GM21447 (cell line): Measurements from ENCODE around the gene LOXL3.
"Not testable (repeated sequence)": the region's sequence is repeated elsewhere in the genome, so short reads cannot be mapped to it uniquely, and the experiment has no call there.

Source experiments
- ATAC-seq: cut with Tn5 transposase; IDR thresholded peaks from one replicate; pipeline ENCODE4 v1.9.1; 2021; ENCODE audit not compliant: unreplicated experiment

LOXL3 gene

DNA sequence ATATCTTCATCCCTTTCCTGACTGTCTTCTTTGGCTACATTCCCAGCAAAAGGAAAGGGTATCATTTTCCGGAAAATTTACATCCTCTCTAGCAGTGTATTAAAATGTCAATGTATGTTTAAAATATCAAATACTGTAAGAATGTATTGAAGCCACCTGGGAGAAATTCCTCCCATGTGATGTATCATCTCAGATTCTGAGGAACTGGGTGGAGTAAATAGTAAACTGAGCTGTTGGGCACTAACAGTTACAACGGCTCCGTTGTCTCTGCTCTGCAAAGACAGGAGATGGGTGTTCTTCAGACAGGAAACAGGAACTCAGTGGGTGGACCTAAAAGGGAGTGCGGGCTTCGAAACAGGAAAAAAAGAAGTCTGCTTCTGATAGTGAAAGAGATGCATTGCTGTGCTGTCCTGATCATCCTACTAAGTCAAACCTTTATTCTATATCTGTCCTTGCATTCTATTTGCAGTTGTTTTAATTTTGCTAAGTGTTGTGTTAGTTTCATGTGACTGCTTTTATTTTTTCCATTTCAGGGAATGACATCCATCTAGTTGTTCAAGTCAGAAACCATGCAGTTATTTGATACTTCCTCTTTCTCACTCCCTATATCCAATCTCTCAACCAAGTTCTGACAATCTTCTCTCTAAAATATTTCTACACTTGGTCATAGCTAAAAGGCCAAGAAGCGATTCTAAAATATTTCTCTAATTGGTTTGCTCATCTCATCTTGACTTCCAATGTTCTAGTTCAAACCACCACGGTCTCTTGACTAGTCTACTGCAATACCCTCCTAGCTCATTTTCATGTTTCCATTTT is 20.2 kb upstream of the LOXL3 start:
- peak; percentile 56 for ATAC-seq

DNA sequence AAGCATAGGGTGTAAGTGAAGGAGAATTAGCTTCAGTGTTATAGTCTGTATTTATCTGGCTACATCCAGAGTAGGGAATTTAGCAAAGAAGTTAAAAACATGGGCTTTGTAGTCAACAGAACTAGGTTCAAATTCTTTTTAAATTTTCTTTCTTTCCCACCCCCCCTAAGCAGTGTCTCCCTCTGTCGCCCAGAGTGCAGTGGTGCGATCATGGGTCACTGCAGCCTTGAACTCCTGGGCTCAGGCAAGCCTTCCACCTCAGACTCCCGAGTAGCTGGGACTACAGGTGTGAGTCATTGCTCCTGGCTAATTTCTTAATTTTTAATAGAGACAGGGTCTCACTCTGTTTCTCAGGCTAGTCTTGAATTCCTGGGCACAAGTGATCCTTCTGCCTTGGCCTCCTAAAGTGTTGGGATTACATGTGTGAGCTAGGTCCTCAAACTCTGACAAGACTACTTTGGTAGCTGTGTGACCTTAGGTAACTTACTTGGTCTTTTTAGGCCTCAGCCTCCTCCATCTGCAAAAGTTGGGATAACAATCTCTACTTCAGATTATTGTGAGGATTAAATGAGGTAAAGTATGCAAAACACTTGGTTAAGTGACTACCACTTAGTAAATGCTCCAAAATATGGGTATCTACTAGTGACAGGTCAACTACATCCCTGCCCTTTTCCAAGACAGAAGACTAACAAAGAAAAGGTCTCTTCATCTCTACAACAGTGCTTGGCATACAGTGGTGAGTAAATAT is 18.6 kb upstream of the LOXL3 start:
- no peak for ATAC-seq

- ATAC-seq: peak; percentile 64
Observed at GRCh38 chr2:74571058-74571457, 17.3 kb upstream of the LOXL3 start.

DNA sequence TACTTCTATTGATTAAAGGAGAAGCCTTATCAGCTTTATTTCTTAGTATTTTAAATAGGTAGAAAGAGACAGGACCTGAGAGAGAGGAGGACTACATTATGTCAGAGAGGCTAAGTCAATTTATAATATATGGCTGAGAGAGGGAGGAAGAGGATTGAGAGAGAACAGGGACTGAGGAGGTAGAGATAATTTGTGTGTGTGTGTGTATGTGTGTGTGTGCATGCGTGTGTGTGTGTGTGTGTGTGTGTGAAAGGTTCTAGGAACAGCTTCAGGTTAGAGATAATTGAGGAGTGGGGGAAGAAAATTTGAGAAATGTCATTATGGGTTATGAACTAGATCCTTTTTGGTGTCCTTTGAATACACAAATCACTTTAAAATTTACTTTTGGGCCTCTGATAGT is 15.9 kb upstream of the LOXL3 start:
- ATAC-seq: no peak

- ATAC-seq: no peak
Observed at GRCh38 chr2:74567881-74568280, 14.1 kb upstream of the LOXL3 start.

DNA sequence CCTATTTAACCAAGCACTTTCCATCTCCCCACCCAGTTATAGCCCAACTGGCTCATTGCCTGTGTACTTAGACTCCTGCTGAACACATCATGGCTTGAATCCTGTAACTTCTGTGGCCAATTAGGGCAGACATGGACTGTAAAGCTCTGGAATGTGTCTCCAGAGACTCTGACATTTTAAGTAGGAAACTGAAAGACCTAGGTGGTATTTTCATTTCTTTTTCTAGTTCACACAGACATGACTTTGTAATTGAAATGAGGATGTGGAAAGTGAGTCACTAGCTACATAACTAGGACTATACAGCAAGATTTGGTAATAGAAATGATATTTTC is 13.0 kb upstream of the LOXL3 start:
- no peak for ATAC-seq

DNA sequence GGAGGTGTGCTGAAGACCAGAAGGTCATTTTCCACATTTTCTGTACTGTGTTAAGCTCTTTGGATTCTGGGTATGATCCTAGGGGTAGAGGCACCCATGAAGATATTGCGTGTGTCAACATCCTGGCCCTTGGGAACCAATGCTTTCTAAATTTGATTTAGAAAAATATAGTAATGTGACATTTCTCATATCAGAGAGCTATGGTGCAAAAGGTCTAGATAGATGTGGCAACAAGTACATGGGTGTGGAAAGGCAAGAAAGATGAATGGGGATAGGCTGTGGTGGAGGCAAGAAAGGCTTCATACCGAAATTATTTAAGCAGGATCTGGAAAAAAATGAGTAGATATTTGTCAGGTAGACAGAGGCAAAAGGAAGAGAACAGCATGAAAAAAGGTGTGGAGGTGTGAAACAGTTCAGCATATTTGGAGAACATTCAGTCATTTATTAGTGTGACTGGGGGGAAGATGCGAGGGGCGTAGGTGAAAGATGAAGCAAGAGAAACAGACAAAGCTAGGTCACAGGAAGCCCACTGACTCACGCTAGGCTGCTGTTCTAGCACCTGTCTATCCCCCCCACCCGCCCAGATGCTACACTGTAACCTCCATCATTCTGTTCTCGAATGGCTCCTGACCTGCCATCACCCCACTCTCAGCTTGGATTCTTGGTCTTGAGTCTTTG is 12.5 kb upstream of the LOXL3 start:
- ATAC-seq: no peak

DNA sequence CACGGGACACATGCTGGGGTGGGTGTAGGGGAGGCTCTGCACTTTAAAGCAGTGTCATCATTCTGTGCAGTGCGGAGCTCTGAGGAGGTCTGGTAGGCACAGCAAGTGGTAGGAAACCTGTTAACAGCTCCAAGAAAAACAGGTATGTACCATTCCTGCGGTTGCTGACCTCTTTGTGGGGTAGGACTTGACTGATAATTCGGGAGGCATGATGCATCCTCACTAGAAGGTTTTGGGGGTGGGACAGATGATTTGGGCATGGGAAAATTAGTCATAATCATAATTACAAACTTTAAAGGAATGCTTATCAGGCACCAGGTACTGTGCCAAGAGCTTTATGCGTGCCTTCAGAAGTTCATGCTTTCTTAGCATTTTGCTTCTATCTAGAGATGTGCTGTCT is 10.5 kb upstream of the LOXL3 start:
- ATAC-seq: no peak

GRCh38 chr2:74562126-74562775 is 8.5 kb upstream of the LOXL3 start:
- ATAC-seq: no peak

- not testable (repeated sequence) for ATAC-seq
Observed at GRCh38 chr2:74561022-74561421, 7.3 kb upstream of the LOXL3 start.

GRCh38 chr2:74560591-74560990 is 6.8 kb upstream of the LOXL3 start:
- no peak for ATAC-seq

DNA sequence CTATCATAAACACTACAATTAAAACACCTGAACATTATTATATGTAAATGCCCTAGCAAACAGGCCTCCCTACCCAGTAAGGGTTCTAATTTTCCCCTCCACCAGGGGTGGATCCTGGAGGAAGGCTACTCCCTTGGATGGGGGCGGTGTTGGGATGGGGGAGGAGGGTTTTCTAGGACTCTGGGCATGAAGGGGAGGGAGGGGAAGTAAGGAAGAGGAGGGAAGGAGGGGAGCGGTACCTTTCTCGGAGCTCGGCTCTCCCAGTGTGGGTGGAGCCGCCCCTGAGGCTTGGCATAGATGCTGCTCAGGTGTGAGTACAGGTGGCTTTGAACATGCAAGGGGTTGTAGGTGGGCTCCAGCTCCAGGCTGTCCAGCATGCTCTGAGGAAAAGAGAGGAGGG is 6.2 kb upstream of the LOXL3 start:
- no peak for ATAC-seq

DNA sequence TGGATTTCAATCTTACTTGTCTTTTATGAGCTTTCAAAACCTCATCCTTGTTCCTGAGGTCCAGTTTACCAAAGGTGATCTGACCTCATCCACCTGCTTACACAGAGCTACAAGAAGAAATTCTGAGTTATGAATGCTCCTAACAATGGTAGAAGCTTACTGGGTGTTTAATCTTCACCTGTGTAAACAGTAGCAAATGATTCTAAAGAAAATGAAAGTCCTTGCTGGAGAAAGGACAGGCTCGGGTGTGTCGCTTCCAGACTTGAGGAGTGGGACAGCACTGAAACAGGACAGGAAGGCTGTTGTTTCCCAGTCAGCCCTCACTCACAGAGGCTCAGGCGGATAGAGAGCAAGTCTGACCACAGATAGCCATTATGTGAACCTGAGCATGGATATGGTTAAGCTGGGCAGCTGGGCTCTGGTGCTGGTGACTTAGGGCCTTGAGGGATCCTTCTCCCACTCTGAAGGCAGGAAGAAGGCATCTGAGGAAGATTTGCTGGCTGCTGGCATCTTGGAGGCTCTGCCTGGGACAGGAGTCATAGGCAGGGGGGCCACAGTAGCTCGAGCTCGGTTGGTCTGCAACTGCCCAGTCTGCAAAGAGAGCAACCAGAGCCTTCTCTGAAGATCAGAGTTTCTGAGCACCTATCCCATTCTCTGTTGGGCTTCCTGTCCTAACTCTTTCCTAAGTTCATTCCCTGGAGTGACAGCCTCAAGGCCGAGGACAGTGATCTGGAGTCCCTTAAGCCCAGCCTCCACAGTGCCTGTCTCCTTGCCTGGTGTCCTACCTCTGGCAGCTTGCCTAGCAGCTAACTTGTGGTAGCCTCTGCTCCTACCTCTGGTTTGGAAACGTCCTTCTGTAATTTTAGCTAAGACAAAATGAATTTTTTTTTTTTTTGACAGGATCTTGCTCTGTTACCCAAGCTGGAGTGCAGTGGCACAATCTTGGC is 4.8 kb upstream of the LOXL3 start:
- ATAC-seq: no peak

- ATAC-seq: no peak
Observed at GRCh38 chr2:74556831-74557370, 3.2 kb upstream of the LOXL3 start.

DNA sequence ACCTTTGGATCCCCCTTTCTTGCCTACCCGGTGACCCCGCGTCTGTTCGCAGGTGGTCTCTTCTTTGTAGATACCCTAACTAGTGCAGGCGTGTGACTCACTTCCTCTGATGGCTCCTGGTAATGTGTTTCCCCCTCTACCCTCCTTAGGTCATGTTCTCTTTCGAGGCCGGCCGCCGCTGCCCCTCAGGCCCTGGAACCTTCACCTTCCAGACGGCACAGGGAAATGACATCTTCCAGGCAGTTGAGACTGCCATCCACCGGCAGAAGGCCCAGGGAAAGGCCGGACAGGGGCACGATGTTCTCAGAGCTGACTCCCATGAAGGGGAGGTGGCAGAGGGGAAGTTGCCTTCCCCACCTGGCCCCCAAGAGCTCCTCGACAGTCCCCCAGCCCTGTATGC is 2.4 kb upstream of the LOXL3 start:
- no peak for ATAC-seq

DNA sequence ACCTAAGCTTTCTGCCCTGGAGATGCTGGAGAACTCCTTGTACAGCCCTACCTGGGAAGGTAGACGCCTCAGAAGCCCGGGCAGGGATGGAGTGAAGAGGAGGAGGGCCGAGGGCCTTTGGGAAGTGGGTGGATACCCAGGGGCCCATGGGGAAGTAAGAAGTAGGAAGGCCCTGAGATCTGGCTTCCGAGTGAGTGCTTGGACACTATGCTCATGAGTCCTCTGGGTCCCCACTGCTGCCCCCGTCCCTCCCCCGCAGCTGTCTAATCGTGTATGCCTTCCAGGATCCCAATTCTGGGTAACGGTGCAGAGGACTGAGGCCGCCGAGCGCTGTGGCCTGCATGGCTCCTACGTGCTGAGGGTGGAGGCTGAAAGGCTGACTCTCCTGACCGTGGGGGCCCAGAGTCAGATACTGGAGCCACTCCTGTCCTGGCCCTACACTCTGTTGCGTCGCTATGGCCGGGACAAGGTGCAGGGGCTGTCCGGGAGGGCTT is 1.9 kb upstream of the LOXL3 start:
- no peak for ATAC-seq

- ATAC-seq: peak; percentile 45
Observed at GRCh38 chr2:74554820-74555531, 1.2 kb upstream of the LOXL3 start.

DNA sequence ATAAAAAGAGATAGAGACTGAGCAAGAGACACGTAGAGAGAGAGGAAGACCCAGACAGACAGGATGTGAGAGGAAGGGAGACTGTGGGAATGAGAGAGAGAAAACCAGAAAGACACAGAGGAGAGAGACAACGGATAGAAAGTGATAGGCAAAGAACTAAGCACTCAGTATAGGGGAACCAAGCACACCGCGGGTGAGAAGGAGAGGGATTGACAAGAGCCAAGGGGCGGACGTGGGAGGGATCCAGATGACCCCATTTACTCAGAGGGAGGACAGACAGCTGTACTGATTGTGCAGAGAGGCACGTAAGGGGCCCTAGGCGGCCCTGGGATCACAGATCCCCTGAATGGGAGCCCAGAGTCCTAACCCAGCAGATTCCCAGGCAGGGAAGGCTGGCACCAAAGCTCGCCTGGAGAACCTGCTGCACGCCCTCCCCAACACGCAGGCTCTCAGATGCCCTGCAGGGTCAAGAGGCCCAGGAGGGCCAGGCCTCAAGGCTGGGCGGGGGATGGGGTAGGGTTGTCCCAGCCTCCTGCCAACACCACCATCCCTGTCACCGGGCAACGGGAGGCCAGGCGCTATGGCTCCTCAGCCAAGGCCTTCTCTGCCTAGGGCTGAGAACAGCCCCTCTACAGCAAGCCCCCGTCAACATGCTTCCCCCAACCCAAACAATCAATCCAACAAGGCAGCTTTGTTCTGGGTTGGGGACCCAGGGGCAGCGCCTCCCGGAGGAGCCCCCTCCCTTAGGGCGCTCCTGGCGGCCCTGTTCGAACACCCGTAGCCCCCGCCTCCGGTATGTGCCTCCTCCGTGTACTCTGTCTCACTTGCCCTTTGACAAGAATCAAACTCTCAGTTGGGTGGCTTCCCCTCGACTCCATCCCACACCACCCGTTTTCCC is 579 bp downstream of the LOXL3 start:
- no peak for ATAC-seq
